Measurements from ENCODE around the gene TPP2.

TPP2 gene

DNA sequence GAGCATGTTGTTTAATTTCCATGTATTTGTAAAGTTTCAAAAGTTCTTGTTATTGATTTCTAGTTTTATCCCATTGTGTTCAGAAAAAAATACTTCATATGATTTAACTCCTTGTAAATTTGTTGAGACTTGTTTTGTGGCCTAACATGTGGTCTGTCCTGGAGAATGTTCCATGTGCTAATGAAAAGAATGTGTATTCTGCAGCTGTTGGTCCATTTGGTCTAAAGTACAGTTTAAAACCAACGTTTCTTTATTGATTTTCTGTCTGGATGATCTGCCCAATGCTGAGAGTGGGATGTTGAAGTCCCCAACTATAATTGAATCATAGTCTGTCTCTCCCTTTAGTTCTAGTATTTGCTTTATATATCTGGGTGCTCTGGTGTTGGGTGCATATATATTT is 34.9 kb upstream of the TPP2 start:
- no peak overlapping the region for H3K4me2 ChIP-seq (ENCODE audit: low read length)

DNA sequence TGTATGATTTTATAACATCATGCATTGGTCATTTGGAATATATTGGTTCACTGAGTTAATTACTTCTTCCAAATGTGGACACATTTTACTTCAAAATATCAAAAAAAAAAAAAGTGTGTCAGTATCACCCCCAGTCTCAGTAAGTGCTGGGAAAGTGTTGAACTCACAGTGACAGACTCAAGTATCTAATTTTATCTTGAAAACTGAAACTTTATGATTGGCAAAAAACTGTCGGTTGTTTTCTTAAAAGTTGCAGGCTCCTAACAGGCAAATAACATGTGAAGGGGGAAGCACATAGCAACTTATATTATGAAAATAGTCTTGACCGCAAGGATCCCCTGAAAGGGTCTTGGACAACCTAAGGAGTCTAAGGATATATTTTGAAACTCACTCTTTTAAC is 33.5 kb upstream of the TPP2 start:
- Histone ChIP-seq H3K4me3 (ENCODE audit: low read depth, low read length, poor library complexity, severe bottlenecking) (no peak overlapping the region), H3K9me2 (ENCODE audit: low read depth, low read length) (no peaks in the 10 kb centered on the region), H3K36me3 (ENCODE audit: insufficient read depth, low read length) (no peaks in the 10 kb centered on the region), H4K20me1 (ENCODE audit: insufficient read depth, low read length) (no peaks in the 10 kb centered on the region), H3F3A (ENCODE audit: insufficient read depth, low read length) (no peaks in the 10 kb centered on the region), H3K4me1 (ENCODE audit: insufficient read depth, low read length, severe bottlenecking) (no peaks in the 10 kb centered on the region), H3K9ac (ENCODE audit: low read length) (no peak overlapping the region), H3K27ac (ENCODE audit: low read depth, low read length, poor library complexity, severe bottlenecking) (no peak overlapping the region), H2AFZ (ENCODE audit: low read length) (no peak overlapping the region), H3K27me3 (ENCODE audit: insufficient read depth, low read length) (no peaks in the 10 kb centered on the region), H3K4me2 (ENCODE audit: low read length) (no peak overlapping the region), H3K79me2 (ENCODE audit: insufficient read depth, low read length) (no peaks in the 10 kb centered on the region), H3K9me3 (ENCODE audit: low read length) (no peaks in the 10 kb centered on the region)
- no peak for TF ChIP-seq EZH2 (IDR thresholded peaks at IDR 0.05; ENCODE audit: borderline replicate concordance, low read length)
- TF ChIP-seq CTCF (IDR thresholded peaks at IDR 0.05; ENCODE audit: low read length) = no peak

More for the DNA sequence above, 34.9 kb upstream of the TPP2 start:
- no peak overlapping the region for H3K4me3 ChIP-seq (ENCODE audit: low read depth, low read length, poor library complexity, severe bottlenecking)
- H3K36me3 ChIP-seq (ENCODE audit: insufficient read depth, low read length) = no peaks in the 10 kb centered on the region
- no peaks in the 10 kb centered on the region for H3K9me2 ChIP-seq (ENCODE audit: low read depth, low read length)
- TF ChIP-seq EZH2 (IDR thresholded peaks at IDR 0.05; ENCODE audit: borderline replicate concordance, low read length) (no peak), CTCF (IDR thresholded peaks at IDR 0.05; ENCODE audit: low read length) (no peak)
- H3K27me3 ChIP-seq (ENCODE audit: insufficient read depth, low read length) = no peaks in the 10 kb centered on the region
- H3F3A ChIP-seq (ENCODE audit: insufficient read depth, low read length) = no peaks in the 10 kb centered on the region
- no peak overlapping the region for H3K9ac ChIP-seq (ENCODE audit: low read length)
- H3K4me1 ChIP-seq (ENCODE audit: insufficient read depth, low read length, severe bottlenecking) = no peaks in the 10 kb centered on the region
- H4K20me1 ChIP-seq (ENCODE audit: insufficient read depth, low read length) = no peaks in the 10 kb centered on the region
- H3K9me3 ChIP-seq (ENCODE audit: low read length) = no peaks in the 10 kb centered on the region
- H3K27ac ChIP-seq (ENCODE audit: low read depth, low read length, poor library complexity, severe bottlenecking) = no peak overlapping the region
- no peak overlapping the region for H2AFZ ChIP-seq (ENCODE audit: low read length)
- H3K79me2 ChIP-seq (ENCODE audit: insufficient read depth, low read length) = no peaks in the 10 kb centered on the region

DNA sequence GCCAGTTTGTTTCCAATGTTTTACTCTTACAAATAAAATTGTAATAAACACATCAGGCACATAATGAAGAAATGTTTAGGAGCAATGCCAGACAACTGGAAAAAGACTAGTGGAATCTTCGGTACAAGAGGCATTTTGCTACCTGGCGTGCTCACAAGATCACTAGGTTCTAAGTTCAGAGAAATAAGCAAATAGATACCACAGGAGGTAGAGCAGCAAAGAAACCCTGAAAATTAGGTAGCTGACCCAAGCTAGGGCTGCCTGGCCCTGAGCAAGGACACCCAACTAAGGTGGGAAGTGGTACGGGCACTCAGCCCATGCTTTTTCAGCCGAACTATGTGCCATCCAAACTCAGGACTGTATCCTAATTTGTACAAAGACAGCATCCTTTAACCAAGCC is 32.2 kb upstream of the TPP2 start:
- H3K27me3 ChIP-seq (ENCODE audit: insufficient read depth, low read length) = no peaks in the 10 kb centered on the region
- no peak overlapping the region for H2AFZ ChIP-seq (ENCODE audit: low read length)
- no peaks in the 10 kb centered on the region for H3K4me1 ChIP-seq (ENCODE audit: insufficient read depth, low read length, severe bottlenecking)
- H3K4me3 ChIP-seq (ENCODE audit: low read depth, low read length, poor library complexity, severe bottlenecking) = no peak overlapping the region
- H3K9me3 ChIP-seq (ENCODE audit: low read length) = no peaks in the 10 kb centered on the region
- H3K9ac ChIP-seq (ENCODE audit: low read length) = no peak overlapping the region
- no peaks in the 10 kb centered on the region for H3K9me2 ChIP-seq (ENCODE audit: low read depth, low read length)
- H3K79me2 ChIP-seq (ENCODE audit: insufficient read depth, low read length) = no peaks in the 10 kb centered on the region
- TF ChIP-seq CTCF (IDR thresholded peaks at IDR 0.05; ENCODE audit: low read length) (no peak), EZH2 (IDR thresholded peaks at IDR 0.05; ENCODE audit: borderline replicate concordance, low read length) (no peak)
- no peaks in the 10 kb centered on the region for H3F3A ChIP-seq (ENCODE audit: insufficient read depth, low read length)
- no peaks in the 10 kb centered on the region for H3K36me3 ChIP-seq (ENCODE audit: insufficient read depth, low read length)
- no peak overlapping the region for H3K27ac ChIP-seq (ENCODE audit: low read depth, low read length, poor library complexity, severe bottlenecking)
- H3K4me2 ChIP-seq (ENCODE audit: low read length) = no peak overlapping the region
- no peaks in the 10 kb centered on the region for H4K20me1 ChIP-seq (ENCODE audit: insufficient read depth, low read length)
